ENCODE results near the gene TLE7.

The TLE7 gene

DNA sequence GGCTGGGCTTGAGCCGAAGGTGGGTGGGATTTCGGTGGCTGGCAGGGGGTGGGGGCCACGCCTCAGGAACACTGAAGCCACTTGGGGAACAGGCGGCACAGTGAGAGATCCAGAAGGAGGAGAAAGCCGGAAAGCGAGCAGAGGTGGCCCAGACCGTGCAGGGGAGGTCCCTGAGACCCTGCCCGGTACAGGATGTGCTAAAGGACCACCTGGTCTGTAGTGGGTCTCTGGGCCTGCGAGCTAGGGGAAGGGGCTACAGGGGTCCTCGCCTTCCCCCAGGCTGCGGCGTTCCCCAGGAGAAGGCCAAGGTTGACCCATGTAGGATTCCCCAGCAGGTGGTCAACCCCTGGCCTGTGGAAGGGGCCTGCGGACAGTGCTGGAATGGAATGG is at the start of gene TLE7:
Gene TLE7 (minus strand): TSS at position 4 of the 390 bp plus-strand sequence. CDS start 8,730 bp downstream, outside the sequence.
- no peak for DNase-seq (ENCODE audit: low spot score)

GRCh38 chr16:71491054-71491453 is 49.2 kb upstream of the TLE7 start:
- DNase-seq (ENCODE audit: low spot score) = no peak

DNA sequence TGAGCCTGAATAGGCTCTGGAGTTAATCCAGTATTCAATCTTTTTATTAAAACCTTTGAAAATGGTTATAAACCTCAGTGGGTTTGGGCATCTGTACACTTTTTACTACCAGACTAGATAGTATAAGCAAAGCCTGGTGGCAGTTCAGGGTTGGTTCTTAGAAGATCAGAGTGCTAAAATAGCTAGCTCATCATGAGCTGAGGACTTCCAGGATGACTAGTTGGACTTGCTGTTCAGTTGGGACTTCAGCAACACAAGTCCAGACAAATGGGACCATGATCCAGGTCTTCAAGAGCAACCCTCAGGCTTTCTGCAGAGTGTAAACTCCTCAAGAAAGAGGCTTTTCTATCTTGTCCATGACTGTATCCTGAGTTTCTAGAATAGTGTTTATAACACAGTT is 48.5 kb upstream of the TLE7 start:
- no peak for DNase-seq (ENCODE audit: low spot score)

GRCh38 chr16:71489122-71489521 is 47.3 kb upstream of the TLE7 start, which contains the start of gene ZNF19:
Gene ZNF19, minus strand, starts transcription at chr16:71489324. Its CDS starts 7,210 bp downstream, at chr16:71482114.
- DNase-seq (ENCODE audit: low spot score) = no peak

DNA sequence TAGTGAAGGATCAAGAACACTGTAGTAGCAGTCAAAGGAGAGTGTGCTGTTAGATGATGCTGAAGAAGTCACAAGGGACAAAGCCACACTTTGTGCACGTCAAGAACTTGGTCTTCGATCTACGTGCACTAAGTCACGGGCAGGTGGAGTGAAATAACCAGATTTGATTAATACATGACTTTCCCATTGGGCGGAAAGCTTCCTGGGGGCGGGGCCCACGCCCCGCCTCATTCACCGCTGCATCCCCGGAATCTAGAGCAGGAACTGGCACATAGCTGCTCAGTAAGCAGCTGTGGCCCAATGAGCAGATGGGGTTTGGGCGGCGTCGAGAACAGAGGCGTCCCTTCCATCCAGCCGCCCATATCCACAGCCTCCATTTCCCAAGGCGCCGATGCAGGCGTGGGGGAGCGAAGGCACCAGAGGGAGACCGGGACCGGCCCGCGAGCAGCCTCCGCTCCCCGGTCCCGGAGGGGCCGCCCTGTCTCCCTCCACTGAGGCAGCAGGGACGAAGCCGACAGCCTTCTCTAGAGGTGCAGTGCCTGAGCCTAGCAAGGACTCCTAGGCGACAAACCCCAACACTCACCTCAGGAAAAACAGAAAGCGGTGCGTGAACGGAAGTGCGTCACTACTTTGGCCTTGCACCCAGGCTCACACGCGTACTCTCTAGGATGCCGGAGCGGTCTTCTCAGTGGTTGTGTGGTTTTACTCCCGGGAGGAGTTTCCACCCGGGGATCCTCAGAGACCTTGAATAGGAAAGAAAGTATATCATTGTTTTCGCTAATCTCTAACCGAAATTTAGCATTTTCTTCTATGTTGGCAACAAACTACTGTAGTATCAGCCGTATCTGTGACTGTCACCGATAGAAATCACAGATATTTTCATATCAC is 42.4 kb upstream of the TLE7 start:
- peak; percentile 92 for DNase-seq (ENCODE audit: low spot score)

DNA sequence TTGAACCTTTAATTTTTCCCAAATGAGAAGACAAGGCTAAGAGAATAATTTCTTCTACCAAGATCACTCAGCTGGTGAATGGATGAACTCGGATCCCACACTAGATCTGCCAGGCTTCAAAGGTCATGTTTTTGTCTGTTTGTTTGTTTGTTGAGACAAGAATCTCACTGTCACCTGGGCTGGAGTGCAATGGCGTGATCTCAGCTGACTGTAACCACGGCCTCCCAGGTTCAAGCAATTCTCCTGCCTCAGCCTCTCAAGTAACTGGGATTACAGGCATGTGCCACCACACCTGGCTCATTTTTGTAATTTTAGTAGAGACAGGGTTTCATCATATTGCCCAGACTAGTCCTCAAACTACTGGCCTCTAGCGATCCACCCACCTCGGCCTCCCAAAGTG is 40.7 kb upstream of the TLE7 start:
- DNase-seq (ENCODE audit: low spot score) = no peak

DNA sequence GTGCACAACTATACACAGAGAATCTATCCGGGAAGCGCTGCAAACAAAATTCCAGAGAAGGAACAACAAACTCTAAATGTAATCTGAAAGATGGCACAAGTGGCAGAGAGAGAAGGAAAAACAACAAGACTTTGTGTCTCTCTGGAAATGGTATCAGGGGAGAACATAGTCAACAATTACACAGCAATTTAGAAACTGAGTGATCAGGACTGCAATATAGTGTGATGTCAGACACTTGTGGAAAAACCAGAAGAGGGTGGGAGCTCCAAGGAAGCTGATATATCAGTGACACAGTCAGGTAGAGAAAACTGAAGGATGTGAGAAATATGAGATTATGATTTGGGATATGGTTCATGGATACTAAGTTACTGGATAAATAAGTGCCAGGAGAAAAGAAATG is 39.1 kb upstream of the TLE7 start:
- no peak for DNase-seq (ENCODE audit: low spot score)

- no peak for DNase-seq (ENCODE audit: low spot score)
Observed at GRCh38 chr16:71479420-71479819, 37.6 kb upstream of the TLE7 start.

DNA sequence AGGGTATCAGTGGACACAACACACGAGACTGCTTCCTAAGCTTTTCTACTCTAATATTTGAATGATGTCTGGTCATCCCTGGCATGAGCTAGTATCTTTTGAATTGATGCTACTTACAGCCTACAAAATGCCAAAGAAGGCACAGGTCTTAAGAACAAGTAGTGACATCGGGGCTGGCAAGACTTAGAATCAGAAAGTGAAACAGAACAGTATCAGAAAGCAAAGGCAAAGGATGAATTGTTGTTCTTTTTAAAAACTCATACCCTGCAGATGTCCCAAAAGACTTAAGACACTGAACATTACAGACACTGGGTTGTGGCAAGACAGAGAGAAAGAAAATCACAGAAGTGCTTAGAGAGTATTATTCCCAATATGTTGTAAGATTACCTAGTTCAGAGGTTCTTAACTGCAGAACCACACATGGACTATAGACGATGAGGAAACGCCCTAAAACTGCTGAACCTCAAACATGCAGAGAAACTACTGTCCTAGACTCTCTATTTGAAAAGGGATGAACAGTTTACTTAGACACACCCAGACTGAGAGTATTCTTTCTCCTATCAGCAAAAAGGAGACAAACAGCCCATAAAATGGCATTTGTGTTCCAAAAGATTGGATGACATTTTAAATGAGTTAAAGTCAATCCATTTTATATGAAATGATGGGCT is 34.7 kb upstream of the TLE7 start:
- DNase-seq (ENCODE audit: low spot score) = no peak

GRCh38 chr16:71474864-71475263 is 33.0 kb upstream of the TLE7 start:
- no peak for DNase-seq (ENCODE audit: low spot score)

DNA sequence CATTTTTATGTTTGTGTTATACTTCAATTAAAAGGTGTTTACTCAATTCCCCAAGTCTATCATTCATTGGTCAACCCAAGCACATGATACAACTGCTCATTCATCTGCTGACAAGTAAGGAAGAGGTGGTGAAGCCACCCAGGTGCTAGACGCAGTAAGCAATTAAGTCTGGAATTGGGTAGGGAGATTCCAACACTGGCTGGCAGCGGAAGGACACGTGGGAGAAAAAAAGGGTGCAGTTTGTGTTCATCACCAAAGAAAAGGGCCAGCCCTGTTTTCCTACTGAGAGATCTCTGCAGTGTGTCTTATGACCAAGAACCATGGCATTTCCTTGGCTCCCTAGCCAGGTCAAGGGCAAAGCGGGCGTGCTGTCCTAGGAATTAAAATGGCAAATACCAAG is 32.0 kb upstream of the TLE7 start:
- DNase-seq (ENCODE audit: low spot score) = no peak

GRCh38 chr16:71472931-71473330 is 31.1 kb upstream of the TLE7 start:
- no peak for DNase-seq (ENCODE audit: low spot score)

DNA sequence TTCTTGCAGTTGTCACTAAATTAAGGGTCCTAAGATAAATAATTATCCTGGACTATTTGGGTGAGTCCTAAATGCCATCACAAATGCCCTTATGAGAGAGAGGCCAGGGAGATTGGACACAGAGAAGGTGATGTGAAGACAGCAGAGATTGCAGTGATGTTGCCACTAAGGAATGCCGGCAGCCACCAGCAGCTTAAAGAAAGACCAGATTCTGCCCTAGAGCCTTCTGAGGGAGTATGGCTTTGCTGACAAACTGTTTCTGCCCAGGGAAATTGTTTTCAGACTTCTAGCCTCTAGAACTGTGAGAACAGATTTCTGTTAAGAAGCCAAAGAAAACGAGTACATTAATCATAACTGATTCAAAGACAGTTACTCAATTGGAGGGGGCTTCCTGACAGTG is 30.2 kb upstream of the TLE7 start:
- no peak for DNase-seq (ENCODE audit: low spot score)

- DNase-seq (ENCODE audit: low spot score) = peak; percentile 47
Observed at GRCh38 chr16:71467810-71468209, 26.0 kb upstream of the TLE7 start.

DNA sequence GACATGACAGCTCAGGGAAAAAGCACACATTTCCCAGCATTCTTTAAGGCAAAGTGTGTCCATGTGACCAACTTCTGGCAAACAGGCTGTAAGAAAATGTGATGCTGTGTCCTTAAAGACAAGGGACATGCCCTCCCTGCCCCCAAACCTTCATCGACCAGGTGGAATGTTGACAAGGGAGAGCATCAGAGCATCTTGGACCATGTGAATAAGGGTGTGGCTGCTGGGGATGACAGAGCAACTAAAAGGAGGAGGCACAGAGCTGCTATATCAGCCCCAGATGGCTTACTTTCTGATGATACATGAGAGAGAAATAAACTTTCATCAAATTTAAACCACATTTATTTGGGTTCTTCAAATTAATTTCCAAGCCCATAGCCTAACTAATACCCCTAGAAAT is 22.4 kb upstream of the TLE7 start:
- no peak for DNase-seq (ENCODE audit: low spot score)

- peak; percentile 78 for DNase-seq (ENCODE audit: low spot score)
Observed at GRCh38 chr16:71461686-71462648, 20.1 kb upstream of the TLE7 start, which contains the start of gene ZNF23. Gene ZNF23, minus strand, starts transcription at chr16:71462247. Its CDS starts 5,451 bp downstream, at chr16:71456796.

GRCh38 chr16:71460941-71461340 is 19.1 kb upstream of the TLE7 start:
- DNase-seq (ENCODE audit: low spot score) = peak; percentile 23

GRCh38 chr16:71460236-71460635 is 18.4 kb upstream of the TLE7 start:
- DNase-seq (ENCODE audit: low spot score) = no peak

GRCh38 chr16:71459510-71459909 is 17.7 kb upstream of the TLE7 start:
- no peak for DNase-seq (ENCODE audit: low spot score)

GRCh38 chr16:71456801-71457200 is 14.9 kb upstream of the TLE7 start:
- no peak for DNase-seq (ENCODE audit: low spot score)

- no peak for DNase-seq (ENCODE audit: low spot score)
Observed at GRCh38 chr16:71453036-71453435, 11.2 kb upstream of the TLE7 start.

DNA sequence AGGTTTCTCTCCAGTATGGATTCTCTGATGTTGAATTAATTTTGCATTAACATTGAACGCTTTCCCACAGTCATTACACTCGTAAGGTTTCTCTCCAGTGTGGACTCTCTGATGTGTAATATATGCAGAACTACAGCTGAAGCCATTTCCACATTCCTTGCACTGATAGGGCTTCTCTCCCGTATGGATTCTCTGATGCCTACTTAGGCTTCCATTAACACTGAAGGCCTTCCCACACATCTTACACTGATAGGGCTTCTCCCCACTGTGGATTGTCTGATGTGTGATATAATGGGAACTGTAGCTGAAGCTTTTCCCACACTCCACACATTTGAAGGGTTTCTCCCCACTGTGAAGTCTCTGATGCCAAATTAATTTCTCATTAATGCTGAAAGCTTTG is 7.2 kb upstream of the TLE7 start:
- no peak for DNase-seq (ENCODE audit: low spot score)

All from NAMALWA (cell line).